OCI-LY1 (cell line): Measurements from ENCODE around the gene ATL1.
"Not testable (repeated sequence)": the region's sequence is repeated elsewhere in the genome, so short reads cannot be mapped to it uniquely, and the experiment has no call there.

Experiments used
- H2AFZ ChIP-seq: fragments of 200-600 bp; sonication (generic), shearing (Covaris generic); 2 replicates; pipeline ENCODE4 v1.6.0; 2014; ENCODE audit warnings: antibody characterized with exemption, mild to moderate bottlenecking, low read length
- H3F3A ChIP-seq: fragments of 200-600 bp; sonication (generic), shearing (Covaris generic); 2 replicates; pipeline ENCODE4 v1.6.0; 2014; ENCODE audit warnings: mild to moderate bottlenecking, antibody characterized with exemption, low read length, moderate library complexity; ENCODE audit not compliant: insufficient read depth
- H3K27ac ChIP-seq: fragments of 200-600 bp; sonication (generic); 2 replicates; pipeline ENCODE4 v1.5.1; 2014; ENCODE audit warnings: low read length, mixed run types, mild to moderate bottlenecking, low read depth; ENCODE audit not compliant: poor library complexity, severe bottlenecking
- H3K27me3 ChIP-seq: fragments of 200-600 bp; sonication (generic); 2 replicates; pipeline ENCODE4 v1.6.0; 2014; ENCODE audit warnings: antibody characterized with exemption, mild to moderate bottlenecking, low read length, moderate library complexity; ENCODE audit not compliant: insufficient read depth
- H3K36me3 ChIP-seq: fragments of 200-600 bp; sonication (generic); 2 replicates; pipeline ENCODE4 v1.6.1; 2014; ENCODE audit warnings: mild to moderate bottlenecking, antibody characterized with exemption, low read length, moderate library complexity, mixed read lengths; ENCODE audit not compliant: insufficient read depth
- H3K4me1 ChIP-seq: fragments of 200-600 bp; sonication (generic); 2 replicates; pipeline ENCODE4 v1.5.1; 2014; ENCODE audit warnings: mild to moderate bottlenecking, low read length, moderate library complexity; ENCODE audit not compliant: insufficient read depth, severe bottlenecking
- H3K4me2 ChIP-seq: fragments of 200-600 bp; sonication (generic), shearing (Covaris generic); 2 replicates; pipeline ENCODE4 v1.6.1; 2014; ENCODE audit warnings: low read length
- H3K4me3 ChIP-seq: fragments of 200-600 bp; sonication (generic); 2 replicates; pipeline ENCODE4 v1.5.1; 2014; ENCODE audit warnings: low read length, low read depth, mild to moderate bottlenecking, mixed read lengths; ENCODE audit not compliant: poor library complexity, severe bottlenecking
- H3K79me2 ChIP-seq: fragments of 200-600 bp; shearing (Covaris generic); 2 replicates; pipeline ENCODE4 v1.6.1; 2016; ENCODE audit warnings: mixed run types, low read length, mixed read lengths; ENCODE audit not compliant: insufficient read depth
- H3K9ac ChIP-seq: fragments of 200-600 bp; sonication (generic), shearing (Covaris generic); 2 replicates; pipeline ENCODE4 v1.6.1; 2014; ENCODE audit warnings: mild to moderate bottlenecking, low read length, mixed read lengths
- H3K9me2 ChIP-seq: fragments of 200-600 bp; sonication (generic), shearing (Covaris generic); 2 replicates; pipeline ENCODE4 v1.6.1; 2014; ENCODE audit warnings: low read depth, mild to moderate bottlenecking, low read length, mixed read lengths
- H3K9me3 ChIP-seq: fragments of 200-600 bp; shearing (Covaris generic); 2 replicates; pipeline ENCODE4 v1.6.1; 2014; ENCODE audit warnings: low read length, mixed read lengths
- H4K20me1 ChIP-seq: fragments of 200-600 bp; sonication (generic), shearing (Covaris generic); 2 replicates; pipeline ENCODE4 v1.6.0; 2016; ENCODE audit warnings: mild to moderate bottlenecking, low read length; ENCODE audit not compliant: insufficient read depth
- EZH2 ChIP-seq: fragments of 200-600 bp; sonication (generic), shearing (Covaris generic); IDR thresholded peaks from 2 replicates; pipeline ENCODE4 v1.8.0; 2017; ENCODE audit warnings: borderline replicate concordance, mixed run types, mild to moderate bottlenecking, antibody characterized with exemption, low read length, moderate library complexity, mixed read lengths
- TF ChIP-seq, protein P1 (sequence below): fragments of 200-600 bp; sonication (generic), shearing (Covaris generic); IDR thresholded peaks from 2 replicates; pipeline ENCODE4 v1.5.1; 2017; ENCODE audit warnings: mild to moderate bottlenecking, antibody characterized with exemption, low read length, moderate library complexity, mixed read lengths

Gene ATL1

GRCh38 chr14:50624447-50624846, 64.5 kb downstream of the ATL1 start:
- no peaks in the 10 kb centered on the region for H3K27me3 ChIP-seq
- no peaks in the 10 kb centered on the region for H3K79me2 ChIP-seq
- H3K27ac ChIP-seq: no peak overlapping the region
- peaks cover 7% of the 10 kb centered on the region for H3K4me1 ChIP-seq
- H3K9me3 ChIP-seq: no peaks in the 10 kb centered on the region
- TF ChIP-seq, protein P1, sequence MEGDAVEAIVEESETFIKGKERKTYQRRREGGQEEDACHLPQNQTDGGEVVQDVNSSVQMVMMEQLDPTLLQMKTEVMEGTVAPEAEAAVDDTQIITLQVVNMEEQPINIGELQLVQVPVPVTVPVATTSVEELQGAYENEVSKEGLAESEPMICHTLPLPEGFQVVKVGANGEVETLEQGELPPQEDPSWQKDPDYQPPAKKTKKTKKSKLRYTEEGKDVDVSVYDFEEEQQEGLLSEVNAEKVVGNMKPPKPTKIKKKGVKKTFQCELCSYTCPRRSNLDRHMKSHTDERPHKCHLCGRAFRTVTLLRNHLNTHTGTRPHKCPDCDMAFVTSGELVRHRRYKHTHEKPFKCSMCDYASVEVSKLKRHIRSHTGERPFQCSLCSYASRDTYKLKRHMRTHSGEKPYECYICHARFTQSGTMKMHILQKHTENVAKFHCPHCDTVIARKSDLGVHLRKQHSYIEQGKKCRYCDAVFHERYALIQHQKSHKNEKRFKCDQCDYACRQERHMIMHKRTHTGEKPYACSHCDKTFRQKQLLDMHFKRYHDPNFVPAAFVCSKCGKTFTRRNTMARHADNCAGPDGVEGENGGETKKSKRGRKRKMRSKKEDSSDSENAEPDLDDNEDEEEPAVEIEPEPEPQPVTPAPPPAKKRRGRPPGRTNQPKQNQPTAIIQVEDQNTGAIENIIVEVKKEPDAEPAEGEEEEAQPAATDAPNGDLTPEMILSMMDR: no peak
- TF ChIP-seq EZH2: no peak
- no peak overlapping the region for H2AFZ ChIP-seq
- no peaks in the 10 kb centered on the region for H3F3A ChIP-seq
- H3K9ac ChIP-seq: no peak overlapping the region
- H3K9me2 ChIP-seq: no peaks in the 10 kb centered on the region
- H3K4me2 ChIP-seq: no peak overlapping the region
- no peak overlapping the region for H3K4me3 ChIP-seq
- no peaks in the 10 kb centered on the region for H4K20me1 ChIP-seq
- H3K36me3 ChIP-seq: no peaks in the 10 kb centered on the region

GRCh38 chr14:50624947-50625346, 65.0 kb downstream of the ATL1 start:
- H2AFZ ChIP-seq, H4K20me1 ChIP-seq, H3F3A ChIP-seq, H3K4me1 ChIP-seq, H3K27ac ChIP-seq, H3K9ac ChIP-seq, H3K4me2 ChIP-seq, H3K79me2 ChIP-seq, H3K4me3 ChIP-seq, H3K27me3 ChIP-seq, H3K36me3 ChIP-seq, H3K9me3 ChIP-seq, H3K9me2 ChIP-seq: not testable (repeated sequence)

GRCh38 chr14:50631408-50631821, 71.5 kb downstream of the ATL1 start:
- Histone ChIP-seq H3K27me3 (no peaks in the 10 kb centered on the region), H3K4me3 (no peak overlapping the region), H3K27ac (no peak overlapping the region), H3K4me2 (no peak overlapping the region), H3K9me2 (no peaks in the 10 kb centered on the region), H3K79me2 (no peaks in the 10 kb centered on the region), H3K9me3 (no peaks in the 10 kb centered on the region), H3K9ac (no peak overlapping the region), H3F3A (no peaks in the 10 kb centered on the region), H2AFZ (no peak overlapping the region; the same call in 1 of the 2 replicates), H4K20me1 (no peaks in the 10 kb centered on the region), H3K36me3 (0 out of 2 replicates have a peak, but pooled peaks cover 7% of the 10 kb centered on the region), H3K4me1 (no peaks in the 10 kb centered on the region)
- no peak for TF ChIP-seq EZH2
- TF ChIP-seq, protein P1: no peak

DNA sequence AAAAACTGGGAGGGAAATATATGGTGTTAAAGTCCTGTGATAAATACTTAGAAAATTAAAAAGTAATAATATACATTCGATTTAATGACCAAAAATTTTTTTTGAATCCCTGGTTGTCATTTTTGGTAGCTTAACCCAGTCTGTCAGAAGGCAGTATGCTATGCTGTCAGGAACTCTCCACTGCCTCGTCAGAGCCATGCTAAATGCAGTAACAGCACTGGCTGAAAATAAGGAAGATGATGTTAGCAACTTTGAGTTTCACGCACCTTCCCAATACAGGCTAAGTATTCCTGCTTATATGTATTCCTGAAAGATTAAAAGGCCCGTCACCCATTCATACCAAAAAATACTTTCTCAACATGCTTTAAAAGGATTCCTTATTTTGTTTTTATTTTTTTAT, 74.0 kb downstream of the ATL1 start:
- Histone ChIP-seq H3K79me2 (no peaks in the 10 kb centered on the region), H4K20me1 (no peaks in the 10 kb centered on the region), H3K4me2 (no peak overlapping the region), H3K9me3 (no peaks in the 10 kb centered on the region), H3K9me2 (no peaks in the 10 kb centered on the region), H3K4me1 (no peaks in the 10 kb centered on the region), H3K27me3 (no peaks in the 10 kb centered on the region), H3K9ac (no peak overlapping the region), H3F3A (no peaks in the 10 kb centered on the region), H3K4me3 (no peak overlapping the region), H3K27ac (no peak overlapping the region), H3K36me3 (0 out of 2 replicates have a peak, but pooled peaks cover 8% of the 10 kb centered on the region), H2AFZ (no peak overlapping the region)
- TF ChIP-seq, protein P1: no peak
- no peak for TF ChIP-seq EZH2
